HG03457 (cell line): ENCODE results near the gene HOXC9.

Experiments
- ATAC-seq: cut with Tn5 transposase; IDR thresholded peaks from one replicate; pipeline ENCODE4 v1.9.1; 2021; ENCODE audit warnings: moderate number of reproducible peaks; ENCODE audit not compliant: unreplicated experiment

HOXC9 gene

GRCh38 chr12:54049108-54049507 lies 49.1 kb downstream of the HOXC9 start:
- no peak for ATAC-seq

GRCh38 chr12:54050482-54050810 lies 50.5 kb downstream of the HOXC9 start:
- no peak for ATAC-seq

- ATAC-seq: no peak
Observed at GRCh38 chr12:54051026-54051842, 51.3 kb downstream of the HOXC9 start.

- no peak for ATAC-seq
Observed at GRCh38 chr12:54051874-54052437, 52.0 kb downstream of the HOXC9 start.

GRCh38 chr12:54052438-54053002 lies 52.6 kb downstream of the HOXC9 start:
- ATAC-seq: no peak
